Adipocyte (in vitro differentiated cells): Measurements from ENCODE around the gene UVRAG.
"Not testable (repeated sequence)": the region's sequence is repeated elsewhere in the genome, so short reads cannot be mapped to it uniquely, and the experiment has no call there.

Experiments
- DNase-seq: peaks from one replicate; pipeline ENCODE4 v3.0.0-alpha.2; 2015; ENCODE audit warnings: low read depth
- H3K27me3 ChIP-seq: replicated peaks from 2 replicates; pipeline ENCODE4 v1.7.0; 2013; ENCODE audit warnings: mild to moderate bottlenecking, low read length, moderate library complexity; ENCODE audit not compliant: control insufficient read depth, insufficient read depth
- H3K36me3 ChIP-seq: 2 replicates; pipeline ENCODE4 v1.7.0; 2013; ENCODE audit warnings: low read length, mild to moderate bottlenecking, moderate library complexity; ENCODE audit not compliant: control insufficient read depth, insufficient read depth, severe bottlenecking
- H3K4me1 ChIP-seq: 2 replicates; pipeline ENCODE4 v1.7.0; 2013; ENCODE audit warnings: mild to moderate bottlenecking, low read length, moderate library complexity; ENCODE audit not compliant: control insufficient read depth, insufficient read depth
- H3K4me3 ChIP-seq: 2 replicates; pipeline ENCODE4 v1.7.0; 2013; ENCODE audit warnings: mild to moderate bottlenecking, low read length, moderate library complexity
- H3K9ac ChIP-seq: 2 replicates; pipeline ENCODE4 v1.7.0; 2013; ENCODE audit warnings: mild to moderate bottlenecking, low read length, moderate library complexity
- H3K9me3 ChIP-seq: 2 replicates; pipeline ENCODE4 v1.7.0; 2013; ENCODE audit warnings: mild to moderate bottlenecking, low read length, moderate library complexity; ENCODE audit not compliant: control insufficient read depth

The UVRAG gene

DNA sequence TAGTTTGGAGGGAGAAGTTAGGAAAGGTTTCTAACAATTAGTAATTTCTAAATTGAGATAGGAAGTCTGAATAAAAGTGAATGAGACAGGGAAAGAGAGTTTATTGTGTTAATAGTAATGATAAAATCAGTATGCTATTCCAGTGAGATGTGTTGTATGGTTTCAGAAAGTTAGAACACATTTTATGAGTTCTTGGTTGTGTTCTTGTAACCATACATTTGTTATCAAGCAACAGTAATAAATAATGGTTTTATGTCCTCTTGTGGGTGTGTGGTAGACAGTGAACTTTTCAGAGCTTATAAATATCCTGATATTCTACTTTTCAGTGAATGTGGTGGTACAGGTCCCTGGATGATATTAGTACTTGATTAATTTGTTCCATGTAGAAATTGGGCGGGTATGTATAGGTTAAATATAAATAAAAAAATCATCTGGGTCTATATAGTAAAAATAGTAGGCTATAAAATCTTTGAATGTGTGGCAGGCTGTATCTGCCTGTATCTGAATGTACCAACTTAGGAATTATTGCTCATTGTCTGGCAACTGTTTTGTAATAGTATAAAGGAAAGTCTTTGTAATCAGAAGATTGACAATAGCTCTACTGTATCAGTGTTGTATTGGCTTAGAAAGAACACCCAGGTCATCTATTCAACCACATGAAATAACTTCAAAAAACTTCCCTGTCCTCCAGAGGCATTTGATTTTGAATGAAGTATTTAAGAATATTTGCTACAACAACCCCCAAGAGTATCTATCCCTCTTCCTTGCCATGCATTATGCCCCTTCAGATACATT is 54.8 kb downstream of the UVRAG start:
- Histone ChIP-seq H3K27me3 (no peaks in the 10 kb centered on the region), H3K9me3 (no peaks in the 10 kb centered on the region), H3K4me3 (no peak overlapping the region), H3K36me3 (no peaks in the 10 kb centered on the region), H3K4me1 (peaks cover 18% of the 10 kb centered on the region), H3K9ac (no peak overlapping the region)
- no peak for DNase-seq

DNA sequence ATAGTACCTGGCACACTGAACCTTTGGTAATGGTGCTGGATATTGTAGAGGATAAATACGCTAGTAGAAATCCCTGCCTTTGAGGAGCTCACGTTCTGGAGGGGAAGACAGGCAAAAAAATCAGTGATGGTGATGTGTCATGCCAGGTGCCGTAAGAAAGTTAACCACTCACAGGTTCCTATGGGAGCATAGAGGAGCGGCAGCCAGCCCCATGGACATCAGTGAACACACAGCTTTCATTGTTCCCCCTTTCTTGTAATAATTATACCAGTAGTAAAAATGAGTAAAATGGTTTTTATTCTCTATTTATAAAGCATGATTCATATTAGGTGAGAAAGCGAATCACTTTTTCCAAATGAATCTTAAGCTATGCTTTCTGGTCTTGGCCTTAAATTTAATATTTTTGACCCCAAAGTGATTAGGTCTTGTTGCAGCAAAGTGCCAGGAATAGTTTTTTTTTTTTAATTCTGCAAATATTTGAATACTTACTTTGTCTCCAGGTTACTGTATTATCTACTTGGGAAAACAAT is 57.9 kb downstream of the UVRAG start:
- H3K4me1 ChIP-seq = peaks cover 18% of the 10 kb centered on the region
- H3K27me3 ChIP-seq = no peaks in the 10 kb centered on the region
- H3K36me3 ChIP-seq = no peaks in the 10 kb centered on the region
- no peak for DNase-seq
- no peak overlapping the region for H3K9ac ChIP-seq
- H3K9me3 ChIP-seq = no peaks in the 10 kb centered on the region
- H3K4me3 ChIP-seq = no peak overlapping the region

DNA sequence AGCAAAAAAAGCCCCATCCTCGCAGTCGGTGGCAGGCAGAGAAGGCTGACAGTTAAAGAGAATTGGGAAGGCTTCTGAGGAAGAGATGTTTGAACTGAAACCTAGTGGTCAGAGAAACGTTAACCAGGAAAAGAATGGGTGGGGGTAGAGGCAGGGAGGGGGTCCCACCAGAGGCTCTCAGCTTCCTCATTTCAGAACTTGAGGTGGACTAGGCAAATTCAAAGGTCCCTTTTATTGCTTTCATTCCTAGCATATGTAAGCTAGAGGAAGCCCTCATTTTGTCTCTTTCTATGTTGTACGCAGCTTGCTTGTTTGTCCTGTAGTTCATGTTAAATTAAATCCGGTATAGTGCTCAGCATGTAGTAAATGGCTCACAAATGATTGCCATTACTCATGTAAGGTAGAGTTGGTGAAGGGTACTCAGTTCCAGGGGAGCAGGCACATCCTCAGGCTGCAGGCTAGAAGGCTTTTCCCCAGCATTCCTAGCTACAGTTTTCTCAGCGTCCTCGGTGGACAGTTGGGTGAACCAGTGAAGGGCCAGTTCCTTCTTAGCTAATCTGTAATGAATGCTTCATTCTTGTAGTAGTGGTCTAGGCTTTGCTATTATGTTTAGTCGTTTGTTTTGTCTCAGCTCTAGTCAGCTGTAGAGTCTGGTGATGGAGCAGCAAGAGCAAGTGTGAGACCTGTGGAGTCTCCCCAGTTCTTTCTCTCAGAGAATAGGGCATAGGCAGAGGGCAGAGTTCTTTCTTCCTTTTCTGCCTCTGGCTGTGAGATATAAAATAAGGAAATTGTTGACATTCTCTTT is 58.6 kb downstream of the UVRAG start:
- Histone ChIP-seq H3K27me3 (no peaks in the 10 kb centered on the region), H3K36me3 (no peaks in the 10 kb centered on the region), H3K9me3 (no peaks in the 10 kb centered on the region), H3K4me3 (no peak overlapping the region), H3K9ac (no peak overlapping the region), H3K4me1 (peaks cover 17% of the 10 kb centered on the region)
- no peak for DNase-seq

DNA sequence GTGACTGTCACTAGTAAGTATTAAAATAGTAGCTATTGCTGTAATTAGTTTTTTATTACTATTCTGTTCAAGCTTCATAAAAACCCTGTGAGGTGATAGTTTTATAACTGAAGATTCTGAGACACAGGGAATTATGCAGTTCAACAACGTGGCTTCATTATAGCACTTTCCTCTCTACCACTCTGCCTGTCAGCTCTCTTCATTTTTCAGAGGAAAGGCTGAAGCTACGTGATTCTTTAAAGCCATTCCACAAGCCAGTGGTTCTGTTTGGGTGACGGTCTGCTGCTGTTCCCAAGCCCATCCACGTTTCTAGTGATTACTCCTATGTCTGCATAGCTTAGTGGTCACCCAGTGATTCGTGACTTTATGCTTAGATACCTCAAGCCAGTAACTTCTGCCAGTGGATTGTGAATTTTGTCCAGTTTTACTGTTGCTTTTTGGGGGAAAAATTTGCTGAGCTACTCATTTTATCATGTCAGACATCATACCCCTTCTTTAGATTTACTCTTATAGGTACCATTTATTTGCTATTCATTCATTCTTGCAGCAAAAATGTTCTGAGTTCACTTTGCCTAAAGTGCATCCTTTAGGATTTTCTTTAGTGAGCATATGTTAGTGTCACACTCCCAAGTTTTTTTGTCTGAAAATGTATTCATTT is 59.8 kb downstream of the UVRAG start:
- DNase-seq = no peak
- Histone ChIP-seq H3K27me3 (no peaks in the 10 kb centered on the region), H3K9me3 (no peaks in the 10 kb centered on the region), H3K9ac (no peak overlapping the region), H3K4me1 (peaks cover 12% of the 10 kb centered on the region), H3K36me3 (peaks cover 4% of the 10 kb centered on the region), H3K4me3 (no peak overlapping the region)

DNA sequence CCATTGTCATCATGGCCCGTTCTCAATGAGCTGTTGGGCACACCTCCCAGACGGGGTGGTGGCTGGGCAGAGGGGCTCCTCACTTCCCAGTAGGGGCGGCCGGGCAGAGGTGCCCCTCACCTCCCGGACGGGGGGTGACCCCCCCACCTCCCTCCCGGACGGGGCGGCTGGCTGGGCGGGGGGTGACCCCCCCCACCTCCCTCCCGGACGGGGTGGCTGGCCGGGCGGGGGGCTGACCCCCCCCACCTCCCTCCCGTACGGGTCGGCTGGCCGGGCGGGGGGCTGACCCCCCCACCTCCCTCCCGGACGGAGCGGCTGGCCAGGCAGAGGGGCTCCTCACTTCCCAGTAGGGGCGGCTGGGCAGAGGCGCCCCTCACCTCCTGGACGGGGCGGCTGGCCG is 62.3 kb downstream of the UVRAG start:
- H3K4me3 ChIP-seq, DNase-seq, H3K27me3 ChIP-seq, H3K9me3 ChIP-seq, H3K9ac ChIP-seq: not testable (repeated sequence)
- Histone ChIP-seq H3K4me1 (peaks cover 11% of the 10 kb centered on the region), H3K36me3 (peaks cover 15% of the 10 kb centered on the region)

DNA sequence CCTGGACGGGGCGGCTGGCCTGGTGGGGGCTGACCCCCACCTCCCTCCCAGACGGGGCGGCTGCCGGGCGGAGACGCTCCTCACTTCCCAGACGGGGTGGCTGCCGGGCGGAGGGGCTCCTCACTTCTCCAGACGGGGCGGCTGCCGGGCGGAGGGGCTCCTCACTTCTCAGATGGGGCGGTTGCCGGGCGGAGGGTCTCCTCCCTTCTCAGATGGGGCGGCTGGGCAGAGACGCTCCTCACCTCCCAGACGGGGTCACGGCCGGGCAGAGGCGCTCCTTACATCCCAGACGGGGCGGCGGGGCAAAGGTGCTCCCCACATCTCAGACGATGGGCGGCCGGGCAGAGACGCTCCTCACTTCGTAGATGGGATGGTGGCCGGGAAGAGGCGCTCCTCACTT is 62.9 kb downstream of the UVRAG start:
- not testable (repeated sequence) for DNase-seq

DNA sequence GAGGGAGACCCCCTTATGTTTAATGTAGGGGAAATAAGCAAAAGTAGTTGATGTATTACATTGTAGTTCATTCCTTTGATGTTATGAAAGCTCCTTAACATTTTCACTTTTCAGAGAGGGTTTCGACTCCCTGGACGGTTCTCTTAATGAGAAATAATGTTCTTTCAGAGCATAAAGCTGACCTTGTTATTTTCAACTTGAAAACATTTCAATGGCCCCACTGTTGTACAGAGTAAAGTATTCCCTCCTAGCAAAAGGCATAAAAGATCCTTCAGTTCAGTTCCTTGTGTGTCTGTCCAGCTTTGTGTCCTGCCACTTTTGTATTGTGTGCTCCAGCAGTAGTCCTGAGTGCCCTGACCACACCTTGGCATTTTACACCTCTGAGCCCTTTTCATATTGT is 63.9 kb downstream of the UVRAG start:
- DNase-seq = no peak
- peaks cover 15% of the 10 kb centered on the region for H3K36me3 ChIP-seq
- H3K4me1 ChIP-seq = peaks cover 11% of the 10 kb centered on the region
- H3K4me3 ChIP-seq = no peak overlapping the region
- no peak overlapping the region for H3K9ac ChIP-seq
- H3K27me3 ChIP-seq = no peaks in the 10 kb centered on the region
- H3K9me3 ChIP-seq = no peaks in the 10 kb centered on the region

More for the DNA sequence above, 62.9 kb downstream of the UVRAG start:
- not testable (repeated sequence) for H3K27me3 ChIP-seq, H3K4me3 ChIP-seq, H3K9me3 ChIP-seq, H3K9ac ChIP-seq
- Histone ChIP-seq H3K36me3 (peaks cover 15% of the 10 kb centered on the region), H3K4me1 (peaks cover 11% of the 10 kb centered on the region)

DNA sequence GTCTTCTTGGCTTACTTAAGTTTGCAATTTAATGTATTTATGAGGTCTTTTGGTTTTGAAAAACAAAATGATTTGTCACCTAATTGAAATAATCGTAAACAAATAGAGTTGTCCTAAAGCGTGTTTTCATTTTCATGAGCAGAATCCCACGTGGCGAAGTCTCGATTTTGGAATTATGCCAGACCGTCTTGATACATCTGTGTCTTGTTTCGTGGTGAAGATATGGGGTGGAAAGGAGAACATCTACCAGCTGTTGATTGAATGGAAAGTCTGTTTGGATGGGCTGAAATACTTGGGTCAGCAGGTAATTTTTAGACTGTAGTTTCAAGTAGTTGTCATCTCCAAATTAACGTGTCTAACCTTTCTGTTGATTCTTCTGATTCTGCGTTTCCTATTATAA is 64.7 kb downstream of the UVRAG start:
- peaks cover 11% of the 10 kb centered on the region for H3K4me1 ChIP-seq
- no peaks in the 10 kb centered on the region for H3K9me3 ChIP-seq
- H3K27me3 ChIP-seq = no peaks in the 10 kb centered on the region
- H3K9ac ChIP-seq = no peak overlapping the region
- peaks cover 15% of the 10 kb centered on the region for H3K36me3 ChIP-seq
- H3K4me3 ChIP-seq = no peak overlapping the region
- DNase-seq = no peak

DNA sequence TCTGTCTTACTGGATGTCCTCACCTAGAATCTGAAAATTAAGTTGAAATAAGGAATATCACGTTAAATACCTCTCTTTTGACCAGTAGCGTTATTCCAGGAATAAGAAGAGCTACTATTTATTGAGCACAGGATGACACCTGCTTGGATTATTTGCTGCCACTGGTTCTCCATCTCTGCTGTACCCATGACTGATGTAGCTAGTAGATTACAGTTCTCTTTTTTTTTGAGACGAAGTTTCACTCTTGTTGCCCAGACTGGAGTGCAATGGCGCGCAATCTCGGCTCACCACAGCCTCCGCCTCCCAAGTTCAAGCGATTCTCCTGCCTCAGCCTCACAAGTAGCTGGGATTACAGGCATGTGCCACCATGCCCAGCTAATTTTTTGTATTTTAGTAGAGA is 65.3 kb downstream of the UVRAG start:
- not testable (repeated sequence) for H3K4me1 ChIP-seq, H3K9me3 ChIP-seq, H3K27me3 ChIP-seq, H3K4me3 ChIP-seq, DNase-seq, H3K9ac ChIP-seq
- peaks cover 15% of the 10 kb centered on the region for H3K36me3 ChIP-seq

DNA sequence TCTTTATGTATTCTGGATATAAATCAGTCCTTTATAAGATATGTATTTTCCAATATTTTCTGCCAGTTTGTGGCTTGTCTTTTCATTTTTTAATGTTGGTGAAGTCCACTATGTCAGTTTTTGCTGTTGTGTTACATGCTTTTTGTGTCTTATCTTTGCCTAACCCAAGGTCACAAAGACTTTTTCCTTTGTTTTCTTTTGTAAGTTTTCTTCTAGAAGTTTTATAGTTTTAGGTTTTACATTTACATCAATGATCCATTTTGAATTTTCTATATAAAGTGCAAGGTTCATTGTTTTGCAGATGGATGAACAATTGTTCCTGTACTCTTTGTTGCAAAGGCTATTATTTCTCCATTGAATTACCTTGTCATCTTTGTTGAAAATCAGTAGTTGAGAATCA is 69.3 kb downstream of the UVRAG start:
- Histone ChIP-seq H3K36me3 (peaks cover 19% of the 10 kb centered on the region), H3K27me3 (no peaks in the 10 kb centered on the region), H3K9me3 (no peaks in the 10 kb centered on the region), H3K4me1 (peaks cover 9% of the 10 kb centered on the region), H3K4me3 (no peak overlapping the region), H3K9ac (no peak overlapping the region)
- no peak for DNase-seq

DNA sequence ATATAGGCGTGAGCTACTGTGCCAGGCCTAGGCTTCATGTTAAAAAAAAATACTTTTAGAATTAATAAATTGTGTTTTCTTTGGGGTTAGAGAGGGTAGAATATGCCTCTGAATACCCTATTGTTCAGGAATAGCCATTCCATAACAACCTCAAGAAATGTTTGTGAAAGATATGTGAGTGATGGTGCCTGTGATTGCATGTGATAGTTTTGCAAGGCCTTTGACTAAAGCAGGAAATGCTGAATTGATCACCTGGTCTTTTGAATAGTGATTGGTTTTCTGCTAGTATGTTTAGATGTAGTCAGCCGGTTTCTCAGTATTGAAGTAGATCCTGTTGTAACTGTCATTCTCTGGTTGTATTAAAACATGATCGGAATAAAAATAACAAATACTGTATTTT is 73.4 kb downstream of the UVRAG start:
- H3K36me3 ChIP-seq = peaks cover 35% of the 10 kb centered on the region
- peaks cover 9% of the 10 kb centered on the region for H3K4me1 ChIP-seq
- no peaks in the 10 kb centered on the region for H3K27me3 ChIP-seq
- H3K9me3 ChIP-seq = no peaks in the 10 kb centered on the region
- no peak overlapping the region for H3K4me3 ChIP-seq
- H3K9ac ChIP-seq = no peak overlapping the region
- no peak for DNase-seq
